ENCODE results near the gene FAM90A1. TPM values are rescaled to one million over a fixed set of nuclear protein-coding genes. Genes with fewer than 3 reads are reported as not detected.
"Not testable (repeated sequence)": the region's sequence is repeated elsewhere in the genome, so short reads cannot be mapped to it uniquely, and the experiment has no call there.

The FAM90A1 gene, protein sequence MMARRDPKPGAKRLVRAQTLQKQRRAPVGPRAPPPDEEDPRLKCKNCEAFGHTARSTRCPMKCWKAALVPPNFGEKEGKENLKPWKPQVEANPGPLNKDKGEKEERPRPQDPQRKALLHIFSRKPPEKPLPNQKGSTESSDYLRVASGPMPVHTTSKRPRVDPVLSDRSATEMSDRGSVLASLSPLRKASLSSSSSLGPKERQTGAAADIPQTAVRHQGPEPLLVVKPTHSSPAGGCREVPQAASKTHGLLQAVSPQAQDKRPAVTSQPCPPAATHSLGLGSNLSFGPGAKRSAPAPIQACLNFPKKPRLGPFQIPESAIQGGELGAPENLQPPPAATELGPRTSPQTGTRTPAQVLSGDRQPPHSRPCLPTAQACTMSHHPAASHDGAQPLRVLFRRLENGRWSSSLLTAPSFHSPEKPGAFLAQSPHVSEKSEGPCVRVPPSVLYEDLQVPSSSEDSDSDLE
- total RNA-seq (under 1 TPM in 6 of 7 donors, not detected in 1; 0.12 to 0.37 (median 0.16) TPM), polyA plus RNA-seq (under 1 TPM; 0.20 to 0.23 TPM)
- long read RNA-seq, donor 1, partial matches to known transcripts, result 0 of 3 reads
- long read RNA-seq, donor 1, other reads (novel, unspliced or antisense), result 3 of 3 reads
- long read RNA-seq, donor 2, result 0 reads
- long read RNA-seq, donor 3, partial matches to known transcripts, result 0 of 1 reads
- long read RNA-seq, donor 3, other reads (novel, unspliced or antisense), result 1 of 1 reads

DNA sequence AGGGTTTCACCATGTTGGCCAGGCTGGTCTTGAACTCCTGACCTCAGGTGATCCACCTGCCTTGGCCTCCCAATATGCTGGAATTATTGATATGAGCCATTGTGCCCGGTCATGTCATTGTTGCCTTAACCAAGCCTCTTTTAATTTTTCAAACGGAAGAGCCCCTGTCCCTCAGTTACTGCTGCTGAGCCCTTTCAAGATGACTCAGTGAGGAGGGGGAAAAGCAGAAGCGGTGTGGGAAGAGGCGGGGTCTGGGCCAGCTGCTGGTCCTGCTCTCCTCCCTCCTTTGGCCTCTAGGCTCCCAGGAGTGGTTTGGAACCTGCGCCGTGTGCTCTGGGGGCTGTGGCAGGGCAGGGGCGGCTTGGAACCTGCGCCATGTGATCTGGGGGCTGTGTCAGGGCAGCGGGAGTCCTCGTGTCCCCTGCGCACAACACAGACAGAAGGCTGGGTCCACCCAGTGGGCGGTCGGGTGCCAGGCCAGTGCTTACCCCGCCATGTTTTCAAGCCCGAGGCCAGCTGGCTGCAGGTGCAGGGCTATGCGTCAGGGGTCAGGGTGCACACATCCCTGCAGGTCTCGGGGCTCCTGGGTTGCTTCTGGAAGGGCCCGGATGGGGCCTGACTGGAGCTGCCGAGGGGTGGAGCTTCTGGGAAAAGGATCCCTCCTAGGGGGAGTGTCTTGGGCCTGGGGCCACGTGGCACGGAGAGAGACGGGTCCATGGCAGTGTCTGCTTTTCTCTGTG, at the start of gene FAM90A1:
Gene FAM90A1, minus strand, starts transcription at position 627 of the 740 bp plus-strand sequence. CDS start 2,786 bp downstream, outside the sequence.
- peak in 4 of 5 donors; percentile 46 to 58 (median 50) for DNase-seq
- H3K27ac ChIP-seq; H3K4me3 ChIP-seq; intact Hi-C loops (cut with DNase I); H3K27me3 ChIP-seq; H3K36me3 ChIP-seq; H3K4me1 ChIP-seq (ENCODE audit: insufficient read depth); H3K9me3 ChIP-seq: not testable (repeated sequence)
- 41 to 57% (median 45%) methylated on average over 22 of the region's 22 CpGs for WGBS, 3 donors

DNA sequence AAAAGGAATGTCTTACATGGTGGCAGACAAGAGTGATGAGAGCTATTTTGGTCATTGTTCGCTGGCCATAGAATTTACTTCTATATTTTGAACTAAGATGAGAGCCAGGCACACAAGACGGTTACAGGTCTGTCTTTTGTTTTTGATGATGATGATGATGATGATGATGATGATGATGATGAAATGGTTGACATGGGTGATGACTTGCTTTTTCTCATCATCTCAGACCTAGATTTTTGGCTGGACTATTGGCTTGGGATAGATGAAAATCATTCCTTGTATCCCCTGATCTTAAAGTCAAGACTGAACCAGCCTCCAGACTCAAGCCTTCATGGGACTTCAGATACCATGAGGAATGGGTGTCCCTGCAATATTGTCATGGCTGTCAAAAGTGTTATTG, 49.0 kb upstream of the FAM90A1 start:
- H3K9me3 ChIP-seq; H3K27me3 ChIP-seq; H3K27ac ChIP-seq; DNase-seq; H3K4me1 ChIP-seq (ENCODE audit: insufficient read depth); H3K4me3 ChIP-seq; H3K36me3 ChIP-seq; intact Hi-C loops (cut with DNase I): not testable (repeated sequence)
- 97 to 100% (median 100%) methylated on average over 1 to 2 of the region's 2 CpGs for WGBS, 3 donors

DNA sequence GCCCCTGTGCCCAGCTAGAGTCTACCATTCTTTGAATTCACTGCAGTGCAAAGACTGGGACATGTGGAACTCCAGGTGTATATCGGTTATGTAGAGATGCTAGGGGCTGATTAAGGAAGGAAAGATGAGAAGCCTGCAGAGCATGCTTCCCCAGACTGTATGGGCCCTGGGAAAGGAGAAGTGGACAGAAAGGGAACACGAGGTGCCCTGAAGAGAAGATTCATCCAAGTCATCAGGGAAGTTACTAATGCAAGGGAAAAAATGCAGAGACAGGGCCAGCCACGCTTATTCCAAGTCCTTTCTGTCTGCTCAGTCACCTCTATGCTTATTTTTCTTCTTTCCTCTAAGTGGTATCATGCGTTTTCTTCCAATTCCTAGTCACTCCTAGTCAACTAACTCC, 39.3 kb upstream of the FAM90A1 start:
- DNase-seq; intact Hi-C loops (cut with DNase I); H3K36me3 ChIP-seq; H3K27me3 ChIP-seq; H3K27ac ChIP-seq; H3K4me3 ChIP-seq; H3K4me1 ChIP-seq (ENCODE audit: insufficient read depth); H3K9me3 ChIP-seq: not testable (repeated sequence)
- WGBS, 3 donors, result 79 to 87% (median 86%) methylated on average over 4 of the region's 4 CpGs

DNA sequence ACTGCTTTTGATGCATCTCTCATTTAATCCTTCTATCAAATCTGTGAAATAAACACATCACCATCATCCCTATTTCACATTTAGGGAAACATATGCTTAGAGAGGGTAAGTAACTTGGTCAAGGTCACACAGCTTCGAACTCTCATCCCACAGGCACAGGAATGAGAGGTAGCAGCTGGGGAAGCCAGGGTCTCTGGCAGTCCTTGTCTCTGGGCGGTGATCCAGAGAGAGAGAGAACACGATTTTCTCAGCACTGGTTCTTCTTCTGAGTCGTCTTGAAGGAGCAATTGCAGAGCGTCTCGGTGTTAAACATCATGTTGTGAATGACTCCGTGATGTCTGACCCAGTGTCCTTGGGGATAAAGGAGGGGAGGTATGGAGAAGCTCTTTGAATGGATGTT, 36.8 kb upstream of the FAM90A1 start:
- H3K9me3 ChIP-seq; H3K4me3 ChIP-seq; intact Hi-C loops (cut with DNase I); H3K4me1 ChIP-seq (ENCODE audit: insufficient read depth); H3K36me3 ChIP-seq; H3K27me3 ChIP-seq: not testable (repeated sequence)
- WGBS, 3 donors, result 5 to 16% (median 5%) methylated on average over 7 of the region's 7 CpGs
- DNase-seq, result peak; percentile 30 to 68 (median 52)
- H3K27ac ChIP-seq, result peak overlapping the region in 1 of 2 donors; percentile 33

DNA sequence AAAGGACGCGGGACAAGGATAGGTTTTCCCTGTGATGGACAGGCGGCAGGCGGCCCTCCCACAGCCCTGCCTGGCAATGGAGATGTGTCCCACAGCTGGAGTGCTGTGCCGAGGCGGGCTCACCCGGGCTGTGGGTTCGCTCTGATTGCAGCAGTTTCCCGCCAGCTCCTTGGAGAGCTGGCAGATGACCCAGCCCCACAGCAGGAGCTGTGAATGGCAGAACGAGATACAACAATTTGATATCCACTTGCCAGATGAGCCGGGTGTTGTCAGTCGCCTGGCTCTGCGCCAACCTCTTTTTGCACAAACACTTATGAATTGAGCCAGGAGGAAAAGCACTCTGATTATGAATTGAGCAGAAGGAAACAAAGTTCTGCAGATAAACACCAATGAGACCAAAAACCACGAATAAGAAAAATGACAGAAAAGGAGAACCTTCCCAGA, 33.7 kb upstream of the FAM90A1 start:
- DNase-seq, result peak; percentile 58 to 72 (median 65)
- 3 to 8% (median 7%) methylated on average over 11 to 14 of the region's 14 CpGs for WGBS, 3 donors
- H3K27ac ChIP-seq; H3K4me3 ChIP-seq; intact Hi-C loops (cut with DNase I); H3K27me3 ChIP-seq; H3K9me3 ChIP-seq; H3K36me3 ChIP-seq; H3K4me1 ChIP-seq (ENCODE audit: insufficient read depth): not testable (repeated sequence)

DNA sequence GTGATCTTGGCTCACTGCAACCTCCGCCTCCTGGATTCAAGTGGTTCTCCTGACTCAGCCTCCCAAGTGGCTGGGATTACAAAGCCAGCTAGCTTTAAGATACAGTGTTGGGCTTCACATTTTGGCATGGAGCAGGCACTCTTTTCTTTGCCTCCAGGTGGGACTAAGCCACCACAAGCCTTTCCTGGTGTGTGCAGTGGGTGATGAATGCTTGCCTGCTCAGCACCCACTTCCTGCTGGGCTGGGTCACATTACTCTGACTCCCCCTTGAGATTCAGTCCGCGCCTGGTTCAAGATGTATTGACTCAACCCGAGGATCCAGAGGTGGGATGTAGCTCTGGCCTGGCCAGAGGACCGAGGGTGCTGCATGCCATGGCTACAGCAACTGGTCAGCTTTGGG, 28.9 kb upstream of the FAM90A1 start:
- 71 to 84% (median 76%) methylated on average over 5 of the region's 5 CpGs for WGBS, 3 donors
- DNase-seq; H3K4me1 ChIP-seq (ENCODE audit: insufficient read depth); H3K9me3 ChIP-seq; intact Hi-C loops (cut with DNase I); H3K36me3 ChIP-seq; H3K4me3 ChIP-seq; H3K27me3 ChIP-seq; H3K27ac ChIP-seq: not testable (repeated sequence)

DNA sequence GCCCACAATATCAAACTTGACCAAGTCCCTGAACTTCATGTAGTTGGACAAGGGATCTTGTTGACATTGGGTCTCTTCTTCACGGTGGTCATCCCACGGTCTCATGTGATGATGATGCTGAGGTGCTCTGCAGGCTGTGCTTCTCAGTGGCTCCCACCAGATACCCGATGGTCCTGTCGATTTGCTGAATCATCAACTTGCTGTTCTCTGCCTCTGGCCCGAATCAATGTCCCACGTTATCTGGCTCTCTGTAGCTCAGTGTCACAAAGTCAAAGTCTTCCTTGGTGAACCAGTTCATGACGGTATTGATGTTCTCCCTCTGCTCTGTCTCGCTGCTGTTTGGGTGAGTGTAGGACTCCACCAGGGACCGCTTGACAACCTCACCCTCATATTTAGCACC, 27.3 kb upstream of the FAM90A1 start:
- H3K27ac ChIP-seq; DNase-seq; H3K9me3 ChIP-seq; intact Hi-C loops (cut with DNase I); H3K36me3 ChIP-seq; H3K4me1 ChIP-seq (ENCODE audit: insufficient read depth); H3K27me3 ChIP-seq; H3K4me3 ChIP-seq: not testable (repeated sequence)
- 92 to 95% (median 94%) methylated on average over 9 of the region's 9 CpGs for WGBS, 3 donors

DNA sequence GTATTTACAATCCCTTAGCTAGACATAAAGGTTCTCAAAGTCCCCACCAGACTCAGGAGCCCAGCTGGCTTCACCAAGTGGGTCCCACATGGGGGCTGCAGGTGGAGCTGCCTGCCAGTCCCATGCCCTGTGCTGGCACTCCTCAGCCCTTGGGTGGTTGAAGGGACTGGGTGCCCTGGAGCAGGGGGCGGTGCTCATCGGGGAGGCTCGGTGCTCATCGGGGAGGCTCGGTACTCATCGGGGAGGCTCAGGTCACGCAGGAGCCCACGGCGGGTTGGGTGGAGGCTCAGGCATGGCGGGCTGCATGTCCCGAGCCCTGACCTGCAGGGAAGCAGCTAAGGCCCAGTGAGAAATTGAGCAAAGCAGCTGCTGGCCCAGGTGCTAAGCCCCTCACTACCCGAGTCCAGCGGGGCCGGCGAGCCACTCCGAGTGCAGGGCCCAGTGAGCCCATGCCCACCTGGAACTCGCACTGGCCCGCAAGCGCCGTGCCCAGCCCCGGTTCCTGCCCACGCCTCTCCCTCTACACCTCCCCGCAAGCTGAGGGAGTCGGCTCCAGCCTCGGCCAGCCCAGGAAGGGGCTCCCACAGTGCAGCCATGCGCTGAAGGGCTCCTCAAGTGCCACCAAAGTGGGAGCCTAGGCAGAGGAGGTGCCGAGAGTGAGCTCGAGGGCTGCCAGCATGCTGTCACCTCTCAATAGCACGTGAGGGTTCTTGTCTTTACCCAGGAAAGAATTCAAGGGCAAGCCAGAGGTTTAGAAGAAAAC, 24.8 kb upstream of the FAM90A1 start:
- H3K9me3 ChIP-seq; intact Hi-C loops (cut with DNase I); H3K4me1 ChIP-seq (ENCODE audit: insufficient read depth); H3K36me3 ChIP-seq; H3K27me3 ChIP-seq; DNase-seq; H3K27ac ChIP-seq; H3K4me3 ChIP-seq: not testable (repeated sequence)
- 91% methylated on average over 19 to 29 of the region's 29 CpGs for WGBS, 3 donors

DNA sequence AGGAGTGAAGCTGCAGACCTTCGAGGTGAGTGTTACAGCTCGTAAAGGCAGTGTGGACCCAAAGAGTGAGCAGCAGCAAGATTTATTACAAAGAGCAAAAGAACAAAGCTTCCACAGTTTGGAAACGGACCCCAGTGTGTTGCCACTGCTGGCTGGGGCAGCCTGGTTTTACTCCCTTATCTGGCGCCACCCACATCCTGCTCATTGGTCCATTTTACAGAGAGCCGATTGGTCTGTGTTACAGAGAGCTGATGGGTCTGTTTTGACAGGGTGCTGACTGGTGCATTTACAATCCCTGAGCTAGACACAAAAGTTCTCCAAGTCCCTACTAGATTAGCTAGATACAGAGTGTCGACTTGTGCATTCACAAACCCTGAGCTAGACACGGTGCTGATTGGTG, 24.2 kb upstream of the FAM90A1 start:
- DNase-seq; H3K9me3 ChIP-seq; H3K4me3 ChIP-seq; H3K36me3 ChIP-seq; H3K27ac ChIP-seq; intact Hi-C loops (cut with DNase I); H3K27me3 ChIP-seq; H3K4me1 ChIP-seq (ENCODE audit: insufficient read depth): not testable (repeated sequence)
- 45 to 63% (median 55%) methylated on average over 7 of the region's 7 CpGs for WGBS, 3 donors

DNA sequence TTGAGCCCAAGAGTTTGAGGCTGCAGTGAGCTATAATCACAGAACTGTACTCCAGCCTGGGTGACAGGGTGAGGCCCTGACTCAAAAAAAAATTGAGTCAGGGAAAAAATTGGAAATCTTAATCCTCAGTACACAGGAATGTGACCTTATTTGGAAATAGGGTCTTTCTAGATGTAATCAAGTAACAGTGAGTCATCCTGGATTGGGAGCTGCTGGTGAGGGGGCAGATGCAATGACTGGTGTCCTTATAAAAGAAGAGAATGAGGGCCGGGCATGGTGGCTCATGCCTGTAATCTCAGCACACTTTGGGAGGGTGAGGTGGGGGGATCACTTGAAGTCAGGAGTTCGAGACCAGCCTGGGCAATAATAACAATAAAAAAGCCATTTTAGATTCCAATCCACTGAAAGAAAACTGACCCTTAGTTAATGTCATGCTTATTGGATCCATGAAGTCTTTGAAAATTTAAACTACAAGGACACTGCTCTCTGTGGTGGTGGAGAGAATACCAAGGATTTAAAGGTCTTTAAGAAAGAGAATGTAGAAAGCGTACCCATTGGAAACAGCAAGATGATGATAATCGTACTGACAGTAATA, 19.6 kb upstream of the FAM90A1 start:
- intact Hi-C loops (cut with DNase I), result loop anchor here in 1 of 4 donors (10.0 kb wide), 1 partner anchor 312 kb away; the partner anchor contains the start of gene SLC2A3
- WGBS, 3 donors, result 77 to 78% (median 78%) methylated on average over 4 of the region's 4 CpGs
- H3K27me3 ChIP-seq; H3K27ac ChIP-seq; DNase-seq; H3K4me3 ChIP-seq; H3K4me1 ChIP-seq (ENCODE audit: insufficient read depth); H3K9me3 ChIP-seq; H3K36me3 ChIP-seq: not testable (repeated sequence)
